Naive thymus-derived CD4-positive, alpha-beta T cell (primary cell): ENCODE results near the gene OXNAD1. TPM values are rescaled to one million over a fixed set of nuclear protein-coding genes. Genes with fewer than 3 reads are reported as not detected.
"Not testable (repeated sequence)": the region's sequence is repeated elsewhere in the genome, so short reads cannot be mapped to it uniquely, and the experiment has no call there.

Source experiments
- ATAC-seq: fragments of 150-1000 bp; cut with Tn5 transposase; 2 replicates; pipeline ENCODE4 v1.10.0; 2021; ENCODE audit warnings: mild to moderate bottlenecking, moderate library complexity
- CTCF ChIA-PET: fragments of 350-600 bp; sonication (Branson Sonifier 250); formaldehyde crosslinking; loops from one replicate; lab custom pipeline; 2021; ENCODE audit warnings: antibody characterized with exemption; lab: Charles Lee
- POLR2A ChIA-PET: fragments of 350-600 bp; sonication (Branson Sonifier 250); formaldehyde crosslinking; loops from one replicate; lab custom pipeline; 2021; ENCODE audit warnings: antibody characterized with exemption, inconsistent platforms; lab: Charles Lee
- DNase-seq, 9 donors: peaks; one replicate each; pipeline versions ENCODE4 v3.0.0 to v3.0.0-alpha.2; 2020 to 2022; ENCODE audit warnings: mixed read lengths in 1 of 9
- H3K27ac ChIP-seq: one replicate; pipeline ENCODE4 v1.7.0; 2013; ENCODE audit warnings: mild to moderate bottlenecking, low read depth, low read length, moderate library complexity
- H3K27me3 ChIP-seq, 2 donors: one replicate each; pipeline ENCODE4 v1.7.0; 2013; ENCODE audit warnings: low read length in 2 of 2, mild to moderate bottlenecking in 2 of 2, moderate library complexity in 2 of 2; ENCODE audit not compliant: control insufficient read depth in 2 of 2, insufficient read depth in 2 of 2
- H3K36me3 ChIP-seq, 3 experiments: 1 replicate in 2 of 3; 2 replicates in 1 of 3; pipeline ENCODE4 v1.7.0; 2013; ENCODE audit warnings: low read length in 3 of 3, mild to moderate bottlenecking in 3 of 3, moderate library complexity in 1 of 3; ENCODE audit not compliant: insufficient read depth in 3 of 3, control insufficient read depth in 2 of 3
- H3K4me1 ChIP-seq, 2 donors: one replicate each; pipeline ENCODE4 v1.7.0; 2013; ENCODE audit warnings: low read length in 2 of 2, mild to moderate bottlenecking in 2 of 2, moderate library complexity in 1 of 2; ENCODE audit not compliant: control insufficient read depth in 2 of 2, insufficient read depth in 2 of 2
- H3K4me3 ChIP-seq: 2 replicates; pipeline ENCODE4 v1.7.0; 2013; ENCODE audit warnings: mild to moderate bottlenecking, low read length
- H3K9me3 ChIP-seq, 3 experiments: 1 replicate in 2 of 3; 2 replicates in 1 of 3; pipeline ENCODE4 v1.7.0; 2013; ENCODE audit warnings: low read length in 3 of 3; ENCODE audit not compliant: control insufficient read depth in 2 of 3
- H3K27ac Mint-ChIP-seq, 9 donors: one replicate each; pipeline ENCODE4 v1.8.0; 2020 to 2022; ENCODE audit warnings: mixed read lengths in 9 of 9, mild to moderate bottlenecking in 8 of 9, moderate library complexity in 5 of 9, inconsistent platforms in 2 of 9
- H3K27me3 Mint-ChIP-seq, 5 donors: one replicate each; pipeline ENCODE4 v1.8.0; 2021 to 2022; ENCODE audit warnings: mixed read lengths in 5 of 5, mild to moderate bottlenecking in 1 of 5
- H3K36me3 Mint-ChIP-seq, 5 donors: one replicate each; pipeline ENCODE4 v1.8.0; 2020 to 2022; ENCODE audit warnings: mixed read lengths in 5 of 5, mild to moderate bottlenecking in 3 of 5, inconsistent platforms in 1 of 5
- H3K4me1 Mint-ChIP-seq, 7 donors: one replicate each; pipeline ENCODE4 v1.8.0; 2020 to 2022; ENCODE audit warnings: mixed read lengths in 7 of 7, mild to moderate bottlenecking in 3 of 7, inconsistent platforms in 1 of 7
- H3K4me3 Mint-ChIP-seq, 10 donors: one replicate each; pipeline ENCODE4 v1.8.0; 2020 to 2022; ENCODE audit warnings: mild to moderate bottlenecking in 10 of 10, mixed read lengths in 10 of 10, moderate library complexity in 6 of 10, inconsistent platforms in 2 of 10
- H3K9me3 Mint-ChIP-seq, 11 donors: one replicate each; pipeline ENCODE4 v1.8.0; 2020 to 2022; ENCODE audit warnings: mixed read lengths in 11 of 11, mild to moderate bottlenecking in 4 of 11, inconsistent platforms in 1 of 11, moderate library complexity in 1 of 11
- intact Hi-C, 2 donors: fragments of 100-400 bp; cut with micrococcal nuclease; formaldehyde crosslinking; loops; one replicate each; pipeline ENCODE4 v1.15.1; 2023
- polyA plus RNA-seq, 2 donors: library from polyadenylated mRNA; unstranded; fragments of 300-500 nt; fragmentation: Illumina TruSeq; gene quantifications; one replicate each; pipeline ENCODE4 v1.2.3, GENCODE V29; 2021
- total RNA-seq, 6 experiments: library from RNA in 5 of 6; stranded (reverse) in 5 of 6; gene quantifications; 1 replicate in 5 of 6; 2 replicates in 1 of 6; pipeline ENCODE4 v1.2.3 and lab custom pipeline; 2021 to 2026

The OXNAD1 gene
- total and polyA plus RNA-seq, 7 experiments from 2014 or later, result 80.3 to 171 (median 134) TPM

DNA sequence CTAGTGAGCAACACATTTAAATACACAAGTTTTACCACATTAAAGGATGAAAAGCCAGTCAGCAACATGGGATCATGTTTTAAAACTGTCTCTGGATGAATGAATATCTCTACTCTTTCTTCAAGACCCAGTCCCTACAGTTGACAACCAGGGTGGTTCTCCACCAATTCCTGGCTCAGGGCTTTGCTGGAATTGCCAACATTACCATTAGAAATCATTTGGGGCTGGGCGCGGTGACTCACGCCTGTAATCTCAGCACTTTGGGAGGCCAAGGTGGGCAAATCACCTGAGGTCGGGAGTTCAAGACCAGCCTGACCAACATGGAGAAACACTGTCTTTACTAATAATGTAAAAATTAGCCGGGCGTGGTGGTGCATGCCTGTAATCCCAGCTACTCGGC lies 45.5 kb downstream of the OXNAD1 start:
- H3K9me3 Mint-ChIP-seq, DNase-seq, H3K27me3 ChIP-seq, ATAC-seq, H3K9me3 ChIP-seq, H3K27me3 Mint-ChIP-seq, CTCF ChIA-PET: not testable (repeated sequence)
- POLR2A ChIA-PET, result interaction anchor here (12.2 to 14.2 kb wide), 2 partner anchors 6 to 18 kb away, joined by 318 to 319 read pairs; no protein-coding TSS in a partner anchor
- Mint-ChIP-seq H3K4me3 (peak overlapping the region; percentile 46 to 90 (median 78)), H3K36me3 (peaks cover 14 to 64% (median 56%) of the 10 kb centered on the region in 5 donors), H3K4me1 (peaks cover 65 to 97% (median 92%) of the 10 kb centered on the region in 7 donors), H3K27ac (peak overlapping the region in 8 of 9 donors; percentile 85 to 98 (median 92))
- intact Hi-C loops, result loop anchor here in 1 of 2 donors (1.0 kb wide), 1 partner anchor 9 kb away; no protein-coding TSS in a partner anchor
- peaks cover 2 to 40% (median 19%) of the 10 kb centered on the region in 3 experiments for H3K36me3 ChIP-seq
- peak overlapping the region; percentile 33 for H3K4me3 ChIP-seq
- H3K4me1 ChIP-seq, result peaks cover 89 to 91% of the 10 kb centered on the region in 2 donors
- peak overlapping the region; percentile 48 for H3K27ac ChIP-seq

DNA sequence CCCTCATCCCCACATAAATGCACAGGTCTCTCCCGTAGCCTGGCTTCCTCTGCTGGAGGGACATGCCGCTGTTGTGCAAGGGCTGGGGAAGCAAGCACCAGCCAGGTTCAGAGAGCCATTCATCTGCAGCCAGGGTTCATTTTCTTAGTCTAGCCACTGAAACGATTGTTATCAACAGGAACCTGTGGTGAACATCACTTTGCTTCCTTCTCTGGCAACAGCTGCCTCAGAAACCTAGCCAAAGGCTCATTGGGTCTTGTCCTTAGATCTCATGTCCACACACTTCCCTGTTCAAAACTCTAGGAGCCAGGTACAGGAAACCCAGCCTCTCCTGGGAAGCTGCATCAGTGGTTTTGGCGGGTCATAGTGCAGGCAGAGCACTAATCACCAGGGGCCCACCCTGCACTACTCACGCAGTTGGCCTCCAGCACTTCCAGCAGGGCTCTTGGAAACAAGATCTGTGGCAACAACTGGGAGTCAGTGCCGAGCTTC lies 47.0 kb downstream of the OXNAD1 start:
- H3K36me3 Mint-ChIP-seq, result peaks cover 22 to 65% (median 54%) of the 10 kb centered on the region in 5 donors
- H3K4me1 Mint-ChIP-seq, result peaks cover 63 to 97% (median 92%) of the 10 kb centered on the region in 7 donors
- CTCF ChIA-PET, result interaction anchor here (1.0 to 15.3 kb wide), 4 partner anchors 10 to 218 kb away, joined by 3 to 238 read pairs (median 24); no protein-coding TSS in a partner anchor
- Histone ChIP-seq H3K36me3 (peaks cover 10 to 44% (median 15%) of the 10 kb centered on the region in 3 experiments), H3K4me3 (peak overlapping the region; percentile 11), H3K4me1 (peaks cover 86 to 89% of the 10 kb centered on the region in 2 donors), H3K27ac (peak overlapping the region; percentile 58), H3K9me3 (no peaks in the 10 kb centered on the region), H3K27me3 (no peaks in the 10 kb centered on the region)
- no peaks in the 10 kb centered on the region for H3K9me3 Mint-ChIP-seq
- H3K27me3 Mint-ChIP-seq, result no peaks in the 10 kb centered on the region
- POLR2A ChIA-PET, result interaction anchor here (0.6 to 14.2 kb wide), 9 partner anchors 8 to 215 kb away, joined by 3 to 319 read pairs (median 11); partner anchors contain the start of genes DPH3 and OXNAD1
- H3K4me3 Mint-ChIP-seq, result peak overlapping the region; percentile 67 to 88 (median 80)
- H3K27ac Mint-ChIP-seq, result peak overlapping the region; percentile 88 to 98 (median 94)
- DNase-seq, result peak in 8 of 9 donors; percentile 49 to 78 (median 74)
- peak; percentile 83 for ATAC-seq
- intact Hi-C loops, result loop anchor here in 1 of 2 donors (1.0 kb wide), 1 partner anchor 22 kb away; no protein-coding TSS in a partner anchor

DNA sequence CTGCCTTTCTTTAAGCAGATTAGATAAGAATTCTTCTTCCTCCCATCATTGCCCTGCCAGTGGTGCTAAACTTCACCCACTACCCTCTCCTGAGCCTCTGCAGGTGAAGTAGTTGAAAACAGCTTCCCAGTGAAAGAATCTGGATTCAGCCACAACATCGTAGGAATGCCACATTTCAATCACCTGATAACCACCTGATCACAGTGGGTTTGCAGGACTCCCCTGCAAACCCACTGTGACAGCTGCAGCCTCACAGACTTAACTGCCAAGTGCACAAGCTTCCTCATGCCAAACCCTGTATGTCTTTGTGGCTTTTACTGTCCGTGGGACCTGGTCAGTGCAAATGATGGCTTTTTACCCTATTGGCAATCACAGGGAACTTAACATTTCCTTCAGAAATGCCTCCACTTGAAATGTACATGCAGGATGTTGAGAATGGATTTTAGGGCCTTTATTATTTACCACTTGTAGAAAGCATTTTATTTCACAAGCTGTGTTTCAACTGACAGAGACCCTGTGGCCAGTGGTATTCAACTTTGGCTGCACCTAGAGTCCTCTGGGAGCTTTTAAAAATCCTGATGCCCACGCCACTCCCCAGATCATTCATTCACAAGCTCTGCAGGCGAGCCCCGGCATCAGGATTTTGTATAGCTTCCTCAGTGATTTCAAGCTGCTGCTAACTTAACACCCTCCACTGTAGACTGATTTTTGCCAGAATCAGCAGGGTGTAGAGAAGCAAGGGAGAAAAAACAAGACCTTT lies 49.1 kb downstream of the OXNAD1 start:
- Histone ChIP-seq H3K4me3 (peak overlapping the region; percentile 11), H3K27ac (peak overlapping the region; percentile 58), H3K9me3 (no peaks in the 10 kb centered on the region), H3K36me3 (peaks cover 10 to 47% (median 11%) of the 10 kb centered on the region in 3 experiments), H3K27me3 (no peaks in the 10 kb centered on the region), H3K4me1 (peaks cover 84 to 93% of the 10 kb centered on the region in 2 donors)
- no peak for DNase-seq
- Mint-ChIP-seq H3K27me3 (no peaks in the 10 kb centered on the region), H3K27ac (peak overlapping the region; percentile 34 to 98 (median 91)), H3K36me3 (peaks cover 15 to 63% (median 48%) of the 10 kb centered on the region in 5 donors), H3K4me1 (peaks cover 55 to 97% (median 92%) of the 10 kb centered on the region in 7 donors), H3K4me3 (peak overlapping the region in 9 of 10 donors; percentile 56 to 81 (median 71)), H3K9me3 (no peaks in the 10 kb centered on the region)
- ATAC-seq, result no peak
- ChIA-PET CTCF (interaction anchor here (1.0 to 15.3 kb wide), 8 partner anchors 10 to 49 kb away, joined by 3 to 238 read pairs (median 6); partner anchors contain the start of genes DPH3 and OXNAD1), POLR2A (interaction anchor here (0.7 to 14.2 kb wide), 15 partner anchors 9 to 203 kb away, joined by 3 to 319 read pairs (median 6); partner anchors contain the start of genes DPH3 and OXNAD1)
- intact Hi-C loops, result no loop called here

DNA sequence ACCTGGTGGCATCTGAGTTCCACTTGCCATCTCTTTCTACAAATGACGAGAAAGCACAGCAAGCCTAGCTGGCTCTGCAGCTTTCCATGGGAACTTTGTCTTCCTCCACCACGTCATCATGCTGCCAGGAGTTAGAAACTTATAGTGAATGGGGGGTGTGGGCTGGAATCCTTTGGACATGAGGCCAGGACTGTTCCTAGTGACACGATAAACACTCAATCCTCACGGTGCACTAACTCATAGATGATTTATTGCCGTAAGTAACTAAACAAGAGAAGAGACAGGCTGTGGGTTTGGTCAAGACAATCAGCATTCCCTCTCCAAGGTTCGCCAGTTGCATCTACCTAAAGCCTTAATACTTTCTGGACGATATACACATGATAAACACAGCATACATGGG lies 50.6 kb downstream of the OXNAD1 start:
- Histone ChIP-seq H3K36me3 (peaks cover 16 to 56% (median 23%) of the 10 kb centered on the region in 3 experiments), H3K4me1 (peaks cover 74 to 91% of the 10 kb centered on the region in 2 donors), H3K27me3 (no peaks in the 10 kb centered on the region), H3K9me3 (no peaks in the 10 kb centered on the region), H3K4me3 (no peak overlapping the region), H3K27ac (peak overlapping the region; percentile 60)
- Mint-ChIP-seq H3K9me3 (no peaks in the 10 kb centered on the region), H3K4me1 (peaks cover 53 to 95% (median 92%) of the 10 kb centered on the region in 7 donors), H3K27me3 (no peaks in the 10 kb centered on the region), H3K4me3 (peak overlapping the region; percentile 38 to 81 (median 68)), H3K36me3 (peaks cover 23 to 65% (median 53%) of the 10 kb centered on the region in 5 donors), H3K27ac (peak overlapping the region; percentile 80 to 98 (median 91))
- intact Hi-C loops, result no loop called here
- CTCF ChIA-PET, result interaction anchor here (1.5 to 15.3 kb wide), 6 partner anchors 13 to 234 kb away, joined by 4 to 238 read pairs (median 18); no protein-coding TSS in a partner anchor
- POLR2A ChIA-PET, result interaction anchor here (1.0 to 14.2 kb wide), 8 partner anchors 8 to 201 kb away, joined by 3 to 319 read pairs (median 14); partner anchors contain the start of genes DPH3 and OXNAD1
- DNase-seq (no peak), ATAC-seq (no peak)

DNA sequence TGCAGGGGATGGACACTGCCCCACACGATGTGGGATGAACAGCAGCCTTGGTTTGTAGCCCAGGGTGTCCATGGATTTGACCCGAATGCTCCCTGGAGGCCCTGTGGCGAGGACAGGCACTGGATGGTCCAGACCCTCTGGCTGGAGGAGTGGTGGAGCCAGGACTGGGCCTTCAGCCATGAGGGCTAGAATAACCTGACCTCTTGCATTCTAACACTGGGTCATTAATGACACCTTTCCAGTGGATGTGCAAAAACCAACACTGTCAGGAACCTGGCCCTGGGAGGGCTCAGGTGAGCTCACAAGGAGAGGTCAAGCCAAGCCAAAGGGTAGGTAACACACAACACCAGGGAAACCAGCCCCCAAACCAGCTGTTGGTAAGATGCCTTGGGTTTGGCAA lies 51.4 kb downstream of the OXNAD1 start:
- ATAC-seq, result no peak
- peak overlapping the region; percentile 60 for H3K27ac ChIP-seq
- Mint-ChIP-seq H3K36me3 (peaks cover 23 to 69% (median 58%) of the 10 kb centered on the region in 5 donors), H3K27me3 (no peaks in the 10 kb centered on the region), H3K9me3 (no peaks in the 10 kb centered on the region), H3K27ac (peak overlapping the region; percentile 80 to 98 (median 91)), H3K4me1 (peaks cover 57 to 99% (median 96%) of the 10 kb centered on the region in 7 donors), H3K4me3 (peak overlapping the region in 9 of 10 donors; percentile 48 to 81 (median 71))
- CTCF ChIA-PET, result interaction anchor here (1.1 to 15.3 kb wide), 7 partner anchors 9 to 234 kb away, joined by 4 to 238 read pairs (median 6); no protein-coding TSS in a partner anchor
- intact Hi-C loops, result no loop called here
- no peaks in the 10 kb centered on the region for H3K9me3 ChIP-seq
- H3K4me1 ChIP-seq, result peaks cover 69 to 87% of the 10 kb centered on the region in 2 donors
- H3K4me3 ChIP-seq, result no peak overlapping the region
- POLR2A ChIA-PET, result interaction anchor here (0.8 to 14.2 kb wide), 9 partner anchors 9 to 166 kb away, joined by 3 to 319 read pairs (median 8); partner anchors contain the start of genes DPH3 and OXNAD1
- DNase-seq, result no peak
- no peaks in the 10 kb centered on the region for H3K27me3 ChIP-seq
- H3K36me3 ChIP-seq, result peaks cover 16 to 63% (median 27%) of the 10 kb centered on the region in 3 experiments
